Measurements from ENCODE around the gene PLEKHH3. TPM values are rescaled to one million over a fixed set of nuclear protein-coding genes. Genes with fewer than 3 reads are reported as not detected.

Gene PLEKHH3
- total RNA-seq, 1 experiment from 2014 or later: 66.3 TPM

DNA sequence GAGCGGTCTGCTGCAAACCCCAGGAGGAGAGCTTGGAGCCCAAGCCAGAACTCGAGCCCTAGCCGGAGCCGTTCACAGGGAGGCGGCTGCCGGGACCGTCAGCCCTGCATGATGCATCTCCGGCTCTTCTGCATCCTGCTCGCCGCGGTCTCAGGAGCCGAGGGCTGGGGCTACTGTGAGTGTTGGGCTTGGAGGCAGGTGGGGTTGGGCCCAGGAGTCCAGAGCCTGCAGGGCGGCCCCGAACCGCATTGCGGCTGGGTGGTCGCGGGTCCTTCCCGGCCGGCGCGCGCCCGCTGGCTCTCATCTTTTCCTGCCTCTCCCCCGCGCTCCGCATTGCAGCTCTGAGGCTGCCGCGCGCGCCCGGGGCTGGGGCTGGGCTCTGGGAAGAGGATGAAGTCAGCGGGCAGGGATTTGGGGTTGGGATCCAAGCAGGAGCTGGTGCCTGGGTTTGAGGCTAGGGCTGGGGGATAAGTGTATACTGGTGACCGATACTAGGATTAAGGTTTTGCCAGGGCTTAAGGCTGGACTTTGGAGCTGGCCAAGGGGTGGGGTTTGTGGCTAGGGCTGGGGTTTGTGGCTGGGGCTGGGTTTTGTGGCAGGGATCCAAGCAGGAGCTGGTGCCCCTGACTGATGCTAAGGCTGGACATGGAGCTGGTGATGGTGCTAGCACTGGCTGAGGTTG lies 6.1 kb upstream of the PLEKHH3 start:
- peak; percentile 18 for TF ChIP-seq TCF7L2 (IDR thresholded peaks at IDR 0.05; ENCODE audit: borderline replicate concordance, extremely low read depth, insufficient read depth, insufficient read length)
- TF ChIP-seq, protein P1, sequence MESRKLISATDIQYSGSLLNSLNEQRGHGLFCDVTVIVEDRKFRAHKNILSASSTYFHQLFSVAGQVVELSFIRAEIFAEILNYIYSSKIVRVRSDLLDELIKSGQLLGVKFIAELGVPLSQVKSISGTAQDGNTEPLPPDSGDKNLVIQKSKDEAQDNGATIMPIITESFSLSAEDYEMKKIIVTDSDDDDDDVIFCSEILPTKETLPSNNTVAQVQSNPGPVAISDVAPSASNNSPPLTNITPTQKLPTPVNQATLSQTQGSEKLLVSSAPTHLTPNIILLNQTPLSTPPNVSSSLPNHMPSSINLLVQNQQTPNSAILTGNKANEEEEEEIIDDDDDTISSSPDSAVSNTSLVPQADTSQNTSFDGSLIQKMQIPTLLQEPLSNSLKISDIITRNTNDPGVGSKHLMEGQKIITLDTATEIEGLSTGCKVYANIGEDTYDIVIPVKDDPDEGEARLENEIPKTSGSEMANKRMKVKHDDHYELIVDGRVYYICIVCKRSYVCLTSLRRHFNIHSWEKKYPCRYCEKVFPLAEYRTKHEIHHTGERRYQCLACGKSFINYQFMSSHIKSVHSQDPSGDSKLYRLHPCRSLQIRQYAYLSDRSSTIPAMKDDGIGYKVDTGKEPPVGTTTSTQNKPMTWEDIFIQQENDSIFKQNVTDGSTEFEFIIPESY (IDR thresholded peaks at IDR 0.05; ENCODE audit: extremely low read depth, insufficient replicate concordance, low read length): no peak
- Histone ChIP-seq H3K27ac (ENCODE audit: low read depth, low read length) (peak overlapping the region; percentile 24; the same call in 1 of the 2 replicates), H2AFZ (ENCODE audit: low read depth, low read length, poor library complexity, severe bottlenecking) (peak overlapping the region; percentile 89), H3K27me3 (ENCODE audit: insufficient read depth, low read length) (no peaks in the 10 kb centered on the region), H3K79me2 (ENCODE audit: insufficient read depth, low read length) (no peaks in the 10 kb centered on the region), H3K9me3 (ENCODE audit: control insufficient read depth in 1 of 2, insufficient read depth in 1 of 2, low read depth in 1 of 2, low read length in 2 of 2) (no peaks in the 10 kb centered on the region), H4K20me1 (ENCODE audit: insufficient read depth) (no peaks in the 10 kb centered on the region), H3K4me2 (ENCODE audit: low read length) (peak overlapping the region; percentile 99), H3K36me3 (ENCODE audit: control insufficient read depth in 1 of 2, insufficient read depth in 2 of 2, low read length in 2 of 2) (no peaks in the 10 kb centered on the region), H3K4me1 (ENCODE audit: control insufficient read depth in 1 of 2, insufficient read depth in 2 of 2, low read length in 2 of 2) (peaks cover 32 to 50% of the 10 kb centered on the region in 2 experiments), H3K9ac (ENCODE audit: low read length) (peak overlapping the region; percentile 60), H3K9me2 (ENCODE audit: insufficient read depth) (no peaks in the 10 kb centered on the region), H3K4me3 (replicated peaks in 1 of 2; ENCODE audit: low read depth in 1 of 2, low read length in 2 of 2) (peak overlapping the region; percentile 54 to 70)
- ChIA-PET CTCF (interaction anchor here (1.3 to 1.9 kb wide), 2 partner anchors 9 to 105 kb away, joined by 3 to 12 read pairs; partner anchors contain the start of gene PSMC3IP), RAD21 (ENCODE audit: low non-redundant PET in 1 of 2, low total read pairs in 2 of 2, uncharacterized antibody in 2 of 2, unreplicated experiment in 2 of 2) (interaction anchor here in 1 of 2 experiments (1.1 kb wide), 1 partner anchor 104 kb away, joined by 3 read pairs; no protein-coding TSS in a partner anchor), POLR2A (interaction anchor here (1.0 kb wide), 1 partner anchor 105 kb away, joined by 5 read pairs; the partner anchor contains the start of gene PSMC3IP)
- no peak for ATAC-seq
- intact Hi-C loops (cut with micrococcal nuclease): no loop called here
- BruUV-seq (replicated peaks): no TSS peak
- DNase-seq (ENCODE audit: low read depth, low spot score): no peak

All from HCT116 (cell line).